ENCODE measurements around the gene TMEM245.

DNA sequence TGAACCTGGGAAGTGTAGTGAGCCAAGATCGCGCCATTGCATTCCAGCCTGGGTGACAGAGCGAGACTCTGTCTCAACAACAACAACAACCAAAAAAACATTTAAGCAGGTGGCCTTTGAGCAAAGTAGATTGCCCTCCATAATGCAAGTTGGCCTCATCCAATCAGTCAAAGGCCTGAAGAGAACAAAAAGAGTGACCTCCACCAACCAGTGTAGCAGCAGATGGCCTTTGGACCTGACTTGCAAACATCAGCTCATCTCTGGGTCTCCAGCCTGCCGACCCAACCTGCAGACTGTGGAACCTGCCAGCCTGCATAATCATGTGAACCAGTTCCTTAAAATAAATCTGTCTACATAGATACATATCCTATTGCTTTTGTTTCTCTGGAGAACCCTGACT lies 39.8 kb upstream of the TMEM245 start:
- TF ChIP-seq, protein P1, sequence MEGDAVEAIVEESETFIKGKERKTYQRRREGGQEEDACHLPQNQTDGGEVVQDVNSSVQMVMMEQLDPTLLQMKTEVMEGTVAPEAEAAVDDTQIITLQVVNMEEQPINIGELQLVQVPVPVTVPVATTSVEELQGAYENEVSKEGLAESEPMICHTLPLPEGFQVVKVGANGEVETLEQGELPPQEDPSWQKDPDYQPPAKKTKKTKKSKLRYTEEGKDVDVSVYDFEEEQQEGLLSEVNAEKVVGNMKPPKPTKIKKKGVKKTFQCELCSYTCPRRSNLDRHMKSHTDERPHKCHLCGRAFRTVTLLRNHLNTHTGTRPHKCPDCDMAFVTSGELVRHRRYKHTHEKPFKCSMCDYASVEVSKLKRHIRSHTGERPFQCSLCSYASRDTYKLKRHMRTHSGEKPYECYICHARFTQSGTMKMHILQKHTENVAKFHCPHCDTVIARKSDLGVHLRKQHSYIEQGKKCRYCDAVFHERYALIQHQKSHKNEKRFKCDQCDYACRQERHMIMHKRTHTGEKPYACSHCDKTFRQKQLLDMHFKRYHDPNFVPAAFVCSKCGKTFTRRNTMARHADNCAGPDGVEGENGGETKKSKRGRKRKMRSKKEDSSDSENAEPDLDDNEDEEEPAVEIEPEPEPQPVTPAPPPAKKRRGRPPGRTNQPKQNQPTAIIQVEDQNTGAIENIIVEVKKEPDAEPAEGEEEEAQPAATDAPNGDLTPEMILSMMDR (IDR thresholded peaks at IDR 0.05; ENCODE audit: low read length), result no peak
- TF ChIP-seq EZH2 (IDR thresholded peaks at IDR 0.05; ENCODE audit: borderline replicate concordance, low read length), result no peak

Data from OCI-LY1 (cell line).